NOMO-1 treated with dmso at 0.1 percent for 144 hours (cell line): ENCODE data around the gene PPM1A.

Experiments
- DNase-seq: peaks from one replicate; lab custom pipeline; 2025; ENCODE audit not compliant: unreplicated experiment; lab: John Stamatoyannopoulos, UW

The PPM1A gene

DNA sequence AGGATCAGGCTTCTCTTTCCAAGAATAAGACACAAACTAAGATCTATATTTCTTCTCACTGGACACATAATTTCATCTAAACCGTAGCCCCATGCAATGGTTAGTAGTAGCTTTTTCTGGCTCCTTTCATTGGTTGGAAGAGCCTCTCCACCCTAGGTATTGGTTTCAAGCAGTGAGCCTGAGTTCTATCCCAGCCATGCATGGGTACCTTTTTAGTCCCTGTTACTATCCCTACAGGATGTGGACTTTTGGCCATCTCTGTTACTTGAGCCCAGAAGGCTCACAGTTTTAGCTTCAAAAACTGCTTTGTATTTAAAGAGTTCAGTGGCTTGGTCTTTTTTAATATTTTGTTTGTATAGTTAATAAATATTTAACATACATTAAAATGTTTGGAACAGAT, 16.1 kb downstream of the PPM1A start:
- no peak for DNase-seq

GRCh38 chr14:60266021-60266937, 17.3 kb downstream of the PPM1A start:
- no peak for DNase-seq

GRCh38 chr14:60272177-60272576, 23.2 kb downstream of the PPM1A start:
- DNase-seq = no peak

DNA sequence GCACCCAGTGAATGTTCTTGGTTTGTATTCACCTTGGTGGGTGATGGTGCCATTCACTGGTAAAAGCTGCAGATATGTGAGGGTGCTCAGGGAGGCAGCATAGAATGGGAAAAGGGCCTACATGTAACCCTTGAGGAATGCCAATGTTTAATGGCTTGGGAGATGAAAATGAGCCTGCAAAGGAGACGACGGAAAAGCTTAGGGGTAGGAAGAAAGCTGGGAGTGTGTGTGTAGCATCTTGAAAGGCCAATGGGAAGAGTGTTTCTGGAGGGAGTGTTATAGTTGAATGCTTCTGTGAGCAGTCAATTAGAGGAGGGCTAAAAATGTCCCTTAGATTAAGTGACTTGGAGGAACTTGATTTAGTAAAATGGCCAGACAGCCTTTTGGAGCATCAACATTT, 24.9 kb downstream of the PPM1A start:
- DNase-seq = no peak

GRCh38 chr14:60274448-60274847, 25.4 kb downstream of the PPM1A start:
- DNase-seq = no peak

- DNase-seq = no peak
These were observed 26.9 kb downstream of the PPM1A start for GRCh38 chr14:60275932-60276331.

- DNase-seq = no peak
These were observed 27.3 kb downstream of the PPM1A start for GRCh38 chr14:60276347-60276746.

GRCh38 chr14:60277605-60278190, 28.7 kb downstream of the PPM1A start:
- DNase-seq = no peak

GRCh38 chr14:60278350-60278749, 29.3 kb downstream of the PPM1A start:
- DNase-seq = no peak

DNA sequence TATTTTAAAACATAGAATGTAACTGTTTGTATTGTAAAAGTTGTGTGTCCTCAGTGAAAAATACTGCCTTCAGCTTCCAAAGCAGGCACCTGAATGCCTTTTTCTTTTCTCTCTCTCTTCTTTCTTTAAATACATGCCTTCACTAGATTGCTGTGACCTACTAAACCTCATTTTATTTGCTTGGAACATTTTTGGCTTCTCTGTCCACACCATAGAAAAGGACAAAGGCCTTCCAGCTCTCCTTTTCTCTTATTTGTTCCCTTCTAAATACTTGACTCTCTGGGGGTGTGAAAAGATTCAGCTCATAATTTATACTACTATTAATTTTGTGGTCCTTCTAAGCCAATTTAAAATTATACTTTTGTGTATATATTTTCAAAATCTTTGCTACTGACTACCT, 38.4 kb downstream of the PPM1A start:
- DNase-seq = no peak

- no peak for DNase-seq
These were observed 39.3 kb downstream of the PPM1A start for GRCh38 chr14:60288279-60288678.

GRCh38 chr14:60294411-60295069, 45.5 kb downstream of the PPM1A start:
- DNase-seq = no peak

DNA sequence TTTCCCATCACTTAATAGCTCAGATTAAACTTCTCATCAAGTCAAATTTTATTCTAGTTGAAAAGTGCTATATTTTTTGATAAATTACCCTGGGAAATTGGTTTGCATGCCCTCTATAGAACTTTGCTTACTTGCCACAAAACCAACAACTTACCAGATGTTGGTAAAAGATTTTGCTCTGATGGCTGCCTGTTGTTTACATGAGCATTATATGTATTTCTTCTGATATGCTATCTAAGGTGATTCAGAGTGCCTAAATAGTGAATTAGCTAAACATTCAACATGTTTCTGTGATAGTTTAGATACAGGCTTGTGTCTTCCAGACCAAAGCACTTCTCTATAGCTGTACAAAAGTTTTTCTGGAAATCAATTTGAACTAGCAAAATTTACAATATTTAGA, 51.0 kb downstream of the PPM1A start:
- no peak for DNase-seq

GRCh38 chr14:60301685-60302084, 52.7 kb downstream of the PPM1A start:
- DNase-seq = no peak

- DNase-seq = no peak
These were observed 53.6 kb downstream of the PPM1A start for GRCh38 chr14:60302663-60303062.

- no peak for DNase-seq
These were observed 54.7 kb downstream of the PPM1A start for GRCh38 chr14:60303745-60304144.

- no peak for DNase-seq
These were observed 55.5 kb downstream of the PPM1A start for GRCh38 chr14:60304509-60304908.

GRCh38 chr14:60309867-60310552, 61.0 kb downstream of the PPM1A start:
- no peak for DNase-seq

DNA sequence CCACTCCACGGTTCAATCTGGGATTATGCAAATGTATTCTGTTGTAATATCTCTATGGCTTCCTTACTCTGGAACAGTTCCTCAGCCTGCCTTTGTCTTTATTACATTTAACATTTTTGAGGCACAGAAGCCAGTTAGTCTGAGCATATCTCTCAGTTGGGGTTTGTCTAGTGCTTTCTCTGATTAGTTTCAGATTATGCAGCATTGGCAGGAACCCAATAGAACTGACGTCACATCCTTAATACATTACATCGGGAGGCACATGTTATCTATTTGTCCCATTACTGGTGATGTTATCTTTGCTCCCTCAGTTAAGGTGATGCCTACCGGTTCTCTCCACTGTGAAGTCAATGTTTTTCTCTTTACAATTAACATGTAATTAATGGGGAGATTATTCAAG, 62.4 kb downstream of the PPM1A start:
- DNase-seq = no peak

DNA sequence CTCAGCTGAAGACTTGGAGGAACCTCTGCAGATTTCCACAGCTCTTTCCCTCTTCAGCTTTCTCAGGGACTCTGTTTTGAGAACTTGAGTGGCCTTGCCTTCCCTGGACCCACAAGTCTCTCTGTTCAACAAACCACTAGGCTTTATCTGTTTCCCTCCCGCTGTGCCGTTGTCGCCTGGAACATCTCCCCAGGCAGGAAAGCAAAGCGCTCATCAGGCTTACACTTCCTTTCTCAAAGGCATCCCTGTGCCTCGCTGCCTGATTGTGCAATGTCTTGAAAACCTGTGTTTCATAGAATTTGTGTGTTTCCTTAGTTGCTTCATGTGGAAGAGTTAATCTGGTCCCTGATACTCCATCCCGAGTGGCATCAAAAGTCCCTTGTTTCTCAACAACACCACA, 64.1 kb downstream of the PPM1A start:
- no peak for DNase-seq

DNA sequence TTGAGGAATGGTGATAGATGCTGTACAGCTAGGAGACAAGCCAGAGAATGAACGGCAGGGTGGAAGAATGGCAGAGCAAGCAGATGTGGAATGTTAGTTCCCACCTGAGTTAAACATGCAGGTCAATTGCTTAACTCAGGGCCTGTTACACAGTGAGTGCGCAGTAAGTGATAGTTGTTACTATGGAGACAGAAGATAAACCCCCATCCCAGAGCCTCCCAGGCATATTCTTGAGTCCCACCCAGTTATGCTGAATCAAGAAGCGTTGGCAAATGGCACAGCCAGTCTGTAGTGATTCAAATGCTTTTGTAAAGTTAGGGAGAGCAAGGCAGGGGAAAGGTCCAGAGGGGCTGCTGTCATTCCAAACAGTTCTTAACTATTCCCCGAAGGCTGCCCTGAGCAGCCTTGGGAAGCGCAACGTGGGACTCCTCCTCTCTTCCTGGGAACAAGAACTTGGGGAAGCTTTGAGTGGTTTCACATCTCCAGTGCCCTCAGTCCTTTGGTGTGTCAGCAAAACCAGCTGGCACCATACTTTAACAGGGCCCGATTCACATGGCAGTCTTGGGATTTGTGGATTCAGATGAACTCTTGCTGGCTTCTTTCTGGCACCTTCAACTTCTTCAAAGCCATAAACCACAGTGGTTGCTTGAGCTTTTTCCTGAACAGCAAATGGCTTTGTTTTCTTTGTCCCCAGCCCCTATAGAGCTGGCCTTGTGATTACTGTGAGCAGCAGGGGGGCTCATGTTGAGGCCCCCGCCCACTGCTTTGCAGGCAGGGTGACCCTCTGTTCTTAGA, 66.4 kb downstream of the PPM1A start:
- no peak for DNase-seq
